Brain pericyte (primary cell): Measurements from ENCODE around the gene LDLRAD3.

Experiments
- DNase-seq: peaks from one replicate; pipeline ENCODE4 v3.0.0-alpha.2; 2012; ENCODE audit warnings: low read depth, low spot score

LDLRAD3 gene

DNA sequence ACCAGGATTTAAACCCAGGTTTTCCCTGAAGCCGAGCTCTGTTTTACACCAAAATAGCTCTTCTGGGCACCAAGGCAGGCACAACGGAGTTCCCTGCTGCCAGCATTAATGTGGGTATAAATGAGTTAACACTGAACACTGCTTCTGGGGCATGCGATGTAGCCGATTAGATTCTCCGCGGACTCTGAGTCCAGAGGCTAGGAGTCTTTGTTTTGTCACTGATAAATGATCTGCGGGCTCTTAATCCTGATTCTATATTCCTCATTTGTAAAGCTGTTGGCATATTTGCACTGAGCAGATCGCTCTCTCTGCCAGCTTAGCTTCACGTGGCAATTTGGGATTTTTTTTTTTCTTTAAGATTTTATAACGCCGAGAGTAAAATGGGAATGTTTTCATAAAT is 16.8 kb upstream of the LDLRAD3 start:
- DNase-seq, result no peak

DNA sequence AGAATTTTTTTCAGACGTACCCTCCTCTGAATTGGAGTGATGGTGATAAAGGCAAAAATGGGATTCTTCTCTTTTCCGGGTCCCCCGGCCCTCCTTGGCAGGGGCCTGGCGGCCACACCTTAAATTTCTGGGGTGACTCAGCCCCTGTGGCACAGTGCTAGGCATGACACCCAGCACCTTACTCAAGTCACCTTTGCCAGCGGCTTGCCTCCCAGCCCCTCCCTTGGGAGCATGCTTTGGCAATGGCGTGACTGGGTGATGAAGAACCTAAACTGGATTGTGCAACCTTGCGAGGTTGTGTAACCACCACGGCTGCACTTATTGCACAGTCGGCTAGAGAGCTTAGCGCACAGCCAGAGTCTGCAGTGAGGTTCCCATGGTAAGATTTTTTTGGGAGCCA is 16.2 kb upstream of the LDLRAD3 start:
- no peak for DNase-seq

DNA sequence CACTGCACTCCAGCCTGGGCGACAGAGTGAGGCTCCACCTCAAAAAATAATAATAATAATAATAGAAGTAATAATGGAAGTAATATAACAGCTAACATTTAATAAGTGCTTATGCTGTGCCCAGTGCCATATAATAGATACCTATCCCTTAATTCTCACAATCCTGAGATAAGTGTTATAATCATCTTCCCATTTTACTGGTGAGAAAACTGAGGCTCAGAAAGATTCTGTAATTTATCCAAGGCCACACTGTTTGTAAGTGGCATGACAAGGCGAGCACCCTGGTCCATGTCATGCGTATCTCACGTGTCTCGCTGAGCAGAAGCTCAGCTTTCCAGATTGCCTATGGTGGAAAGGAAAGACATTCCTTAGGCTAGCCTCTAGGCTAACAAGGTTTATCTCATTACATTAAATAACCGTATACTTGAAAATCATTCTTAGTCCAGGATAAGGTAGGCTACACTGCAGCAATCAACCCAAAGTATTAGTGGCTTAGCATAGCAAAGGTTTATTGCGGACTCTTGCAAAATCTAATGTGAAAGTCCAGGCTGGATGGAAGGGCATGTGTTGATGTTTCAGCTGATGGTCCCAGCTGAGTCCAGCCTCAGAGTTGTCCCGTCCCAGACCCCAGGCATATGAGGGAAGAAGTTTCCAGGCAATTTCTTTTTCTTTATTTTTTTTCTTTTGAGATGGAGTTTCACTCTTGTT is 15.0 kb upstream of the LDLRAD3 start:
- no peak for DNase-seq

GRCh38 chr11:35930466-35930865 is 13.4 kb upstream of the LDLRAD3 start:
- DNase-seq, result no peak

- no peak for DNase-seq
Observed at GRCh38 chr11:35932121-35932520, 11.7 kb upstream of the LDLRAD3 start.

DNA sequence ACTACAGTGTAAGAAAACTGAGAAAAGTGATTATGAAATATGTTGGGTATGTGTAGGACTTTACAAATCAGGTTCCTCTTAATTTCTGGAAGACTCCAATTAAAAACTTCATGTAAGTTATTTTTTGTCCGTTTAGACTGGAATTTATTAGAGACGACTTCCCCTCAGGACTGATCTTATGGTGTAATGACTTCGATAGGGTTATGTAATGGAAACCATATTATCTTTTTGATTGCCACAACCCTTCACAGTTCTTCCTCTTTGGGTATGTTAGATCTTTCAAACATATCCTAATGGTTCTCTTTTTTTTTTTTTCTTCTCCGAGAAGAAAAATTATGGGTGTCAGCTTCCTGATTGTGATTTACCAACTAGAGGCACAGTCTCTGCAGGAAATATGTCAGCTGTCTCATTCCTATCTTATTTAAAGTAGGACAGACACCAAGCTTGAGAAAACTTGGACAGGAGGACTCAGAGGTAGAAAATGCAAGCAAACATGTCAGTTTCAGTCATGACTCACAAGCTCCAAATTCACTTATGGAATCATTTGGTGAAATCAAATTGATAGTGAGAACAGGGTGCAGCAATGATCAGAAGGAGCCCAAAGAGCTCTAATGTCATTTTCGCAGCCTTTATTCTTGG is 11.1 kb upstream of the LDLRAD3 start:
- DNase-seq, result no peak

GRCh38 chr11:35933320-35933871 is 10.5 kb upstream of the LDLRAD3 start:
- no peak for DNase-seq

GRCh38 chr11:35934271-35934670 is 9.6 kb upstream of the LDLRAD3 start:
- no peak for DNase-seq

GRCh38 chr11:35934981-35935380 is 8.9 kb upstream of the LDLRAD3 start:
- no peak for DNase-seq

DNA sequence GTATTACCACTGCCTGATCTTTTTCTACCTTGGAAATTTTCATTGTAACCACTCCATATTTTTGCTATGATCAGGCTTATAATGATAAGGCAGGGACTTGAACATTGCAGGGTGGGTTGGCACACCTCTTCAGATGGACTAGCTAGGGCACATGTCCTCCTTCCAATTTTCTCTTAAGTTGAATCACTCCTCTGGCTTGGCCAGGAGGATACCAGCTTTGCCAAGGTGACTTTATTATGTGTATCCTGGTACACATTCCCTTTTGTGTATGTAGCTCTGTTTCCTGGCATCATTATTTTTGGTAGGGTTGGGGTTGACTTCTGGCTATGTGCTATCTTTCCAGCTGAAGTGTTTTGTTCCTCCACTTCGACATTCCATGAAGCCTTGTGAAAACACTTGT is 8.5 kb upstream of the LDLRAD3 start:
- DNase-seq, result no peak

GRCh38 chr11:35937111-35937510 is 6.8 kb upstream of the LDLRAD3 start:
- DNase-seq, result no peak

GRCh38 chr11:35937700-35938099 is 6.2 kb upstream of the LDLRAD3 start:
- no peak for DNase-seq

GRCh38 chr11:35938231-35938630 is 5.6 kb upstream of the LDLRAD3 start:
- DNase-seq, result no peak

- DNase-seq, result no peak
Observed at GRCh38 chr11:35943309-35943708, 553 bp upstream of the LDLRAD3 start.

- no peak for DNase-seq
Observed at GRCh38 chr11:35944503-35945136, 758 bp downstream of the LDLRAD3 start.

GRCh38 chr11:35945137-35945518 is 1.3 kb downstream of the LDLRAD3 start:
- DNase-seq, result no peak

- no peak for DNase-seq
Observed at GRCh38 chr11:35946766-35947165, 2.9 kb downstream of the LDLRAD3 start.

- DNase-seq, result no peak
Observed at GRCh38 chr11:35947437-35947836, 3.6 kb downstream of the LDLRAD3 start.

DNA sequence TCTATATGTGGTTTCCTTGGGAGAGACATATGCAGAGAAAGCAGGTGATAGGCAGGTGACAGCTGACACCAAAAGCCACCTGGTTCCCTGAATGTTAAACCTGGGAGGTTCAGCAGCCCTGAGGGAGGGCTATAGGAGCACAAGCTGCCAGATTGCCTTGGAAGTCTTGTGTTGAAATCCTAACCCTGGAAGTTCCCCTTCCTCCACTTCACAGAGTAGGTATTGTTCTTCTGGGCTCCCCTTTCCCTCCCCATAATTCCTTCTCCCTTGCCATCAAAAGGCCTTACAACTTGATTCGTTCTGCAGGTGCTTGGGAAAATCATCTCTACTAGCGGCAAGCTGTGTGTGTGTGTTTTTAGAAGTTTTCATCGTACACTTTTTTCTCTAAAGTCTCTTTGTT is 5.4 kb downstream of the LDLRAD3 start:
- DNase-seq, result no peak

- no peak for DNase-seq
Observed at GRCh38 chr11:35950082-35950481, 6.2 kb downstream of the LDLRAD3 start.

DNA sequence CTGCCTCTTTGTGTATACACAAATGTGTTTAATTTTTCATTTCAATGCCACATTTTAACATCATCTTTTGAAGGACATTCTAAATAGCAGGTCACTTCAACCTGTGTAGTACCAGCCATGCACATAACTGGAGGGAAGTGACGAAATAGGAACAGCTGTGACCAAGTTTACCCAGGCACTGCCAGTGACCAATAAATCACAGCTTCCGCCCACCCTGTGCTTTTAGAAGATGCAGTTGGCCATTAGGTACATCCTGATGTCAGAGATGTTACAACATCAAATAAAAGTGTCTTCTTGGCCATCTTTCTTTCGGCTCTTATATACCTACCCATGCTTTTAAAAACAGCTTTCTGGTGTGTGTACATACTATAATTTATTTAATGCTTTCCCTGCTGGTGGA is 7.8 kb downstream of the LDLRAD3 start:
- no peak for DNase-seq

DNA sequence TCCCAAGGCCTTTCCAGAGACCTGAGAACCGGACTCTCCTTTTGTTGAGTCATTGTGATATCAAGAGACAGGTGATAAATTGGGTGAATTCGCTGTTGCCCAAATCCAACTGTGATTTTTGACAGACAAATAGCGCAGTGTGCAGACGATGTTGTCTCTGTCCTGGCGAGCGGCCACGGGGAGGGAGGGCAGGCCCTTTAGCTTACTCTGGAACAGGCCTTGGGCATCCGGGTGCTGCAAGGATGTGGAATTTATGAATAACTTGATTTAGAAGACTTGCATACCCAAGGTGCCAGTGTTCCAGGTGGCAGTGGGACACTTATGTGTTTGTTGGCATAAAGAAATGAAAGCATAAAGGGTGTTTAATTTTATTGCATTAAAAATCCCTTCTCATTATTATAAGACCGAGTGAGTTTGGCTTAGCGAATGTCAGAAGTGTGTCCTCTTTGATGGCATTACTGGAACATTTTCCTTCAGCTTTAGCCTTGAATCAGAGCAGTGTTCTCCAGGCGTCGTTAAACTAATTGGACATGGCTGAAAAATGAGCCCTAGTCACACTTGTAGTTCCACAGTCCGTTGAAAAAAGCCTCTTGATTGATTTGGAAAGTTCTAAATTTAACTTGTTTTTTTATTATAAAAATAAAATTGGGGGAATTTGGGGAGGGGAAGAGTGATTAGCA is 9.4 kb downstream of the LDLRAD3 start:
- DNase-seq, result no peak
